Activated naive CD8-positive, alpha-beta T cell treated with anti-CD3 and anti-CD28 coated beads, Interleukin-2, amount 50 U/mL, for 16 hours (primary cell): ENCODE results near the gene VAT1L.

Source experiments
- DNase-seq: peaks from one replicate; pipeline ENCODE4 v3.0.0-alpha.2; 2020; ENCODE audit warnings: low read depth, low spot score

The VAT1L gene

GRCh38 chr16:77834635-77835540 is 46.5 kb downstream of the VAT1L start:
- no peak for DNase-seq

DNA sequence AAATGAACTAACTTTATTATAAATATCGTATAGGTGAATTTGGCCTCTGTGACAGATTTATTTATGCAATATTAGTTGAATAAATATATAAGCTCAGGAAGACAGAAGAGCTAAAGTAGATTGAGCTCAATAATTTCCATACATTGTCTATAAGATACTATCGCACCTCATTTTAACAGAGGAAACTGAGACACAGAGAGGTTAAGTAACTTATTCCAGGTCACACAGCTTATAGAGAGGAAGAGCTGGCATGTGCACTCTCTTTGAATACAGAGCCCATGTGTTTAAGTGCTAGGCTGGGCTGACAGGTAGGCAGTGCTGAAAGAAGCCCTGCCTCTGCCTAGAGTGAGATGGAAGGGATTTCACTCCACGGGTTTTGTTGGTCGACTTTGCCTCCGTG is 48.4 kb downstream of the VAT1L start:
- no peak for DNase-seq

DNA sequence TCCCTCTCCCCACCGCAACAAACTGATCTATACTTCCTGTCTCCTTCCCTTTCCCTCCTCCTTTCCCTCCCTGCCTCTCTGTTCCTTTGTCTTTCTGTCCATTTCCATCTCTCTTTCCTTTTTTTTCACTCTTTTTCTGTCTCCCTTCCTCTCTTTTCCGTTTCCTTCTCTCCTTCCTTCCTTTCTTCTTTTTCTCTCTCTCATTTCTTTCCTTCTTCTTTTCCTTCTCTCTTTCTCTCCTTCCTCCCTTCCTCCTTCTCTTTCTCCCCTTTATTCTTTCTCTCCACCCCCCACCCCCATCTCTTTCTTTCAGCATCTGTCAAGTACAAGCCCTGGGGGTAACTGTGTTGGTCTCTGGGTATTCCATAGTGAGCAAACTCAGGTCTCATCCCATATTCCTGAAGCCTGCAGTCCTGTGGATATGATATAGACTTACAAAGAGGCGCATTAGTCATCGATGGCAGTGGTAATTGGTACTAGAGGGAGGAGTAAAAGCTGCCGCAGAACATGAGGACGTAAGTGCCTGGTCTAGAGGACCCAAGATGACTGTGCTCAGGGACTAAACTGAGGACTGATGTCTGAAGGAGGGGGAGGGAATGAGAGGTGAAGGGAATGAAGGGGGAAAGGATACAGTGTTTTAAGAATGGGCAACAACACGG is 50.4 kb downstream of the VAT1L start:
- no peak for DNase-seq

DNA sequence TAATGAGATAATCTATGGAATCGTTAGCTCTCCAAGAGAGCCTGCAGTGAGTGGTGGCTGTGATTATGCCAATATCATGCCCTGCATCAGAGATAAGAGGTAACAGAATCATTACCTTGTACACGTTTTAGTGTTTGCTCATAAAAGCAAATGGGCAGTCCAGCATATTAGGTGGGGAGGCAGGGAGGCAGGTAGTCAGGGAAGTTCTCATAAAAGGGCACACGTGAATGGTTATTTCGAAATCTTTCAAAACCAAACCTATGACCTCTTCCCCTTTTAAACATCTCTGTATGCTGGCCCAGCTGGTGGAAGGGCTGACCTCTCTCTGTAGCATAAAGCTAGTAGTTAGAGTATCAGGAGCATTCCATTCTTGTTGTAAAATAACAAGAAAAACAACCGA is 51.7 kb downstream of the VAT1L start:
- no peak for DNase-seq

- DNase-seq: no peak
These were observed 52.5 kb downstream of the VAT1L start for GRCh38 chr16:77840673-77841501.

DNA sequence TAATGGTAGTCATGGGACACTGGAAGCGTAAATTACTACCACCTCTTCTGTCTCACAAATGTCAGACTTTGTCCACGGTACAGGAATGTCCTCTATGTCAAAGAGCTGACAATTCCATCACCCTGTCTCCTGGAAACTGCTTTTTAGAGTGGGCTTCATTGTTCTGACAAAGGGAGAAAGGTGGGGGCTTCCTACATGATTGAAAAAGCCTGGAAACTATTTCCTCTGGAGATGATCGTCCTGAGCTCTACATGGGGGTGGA is 53.1 kb downstream of the VAT1L start:
- no peak for DNase-seq

GRCh38 chr16:77842468-77842867 is 54.1 kb downstream of the VAT1L start:
- DNase-seq: no peak

GRCh38 chr16:77843405-77843804 is 55.0 kb downstream of the VAT1L start:
- no peak for DNase-seq

- no peak for DNase-seq
These were observed 56.4 kb downstream of the VAT1L start for GRCh38 chr16:77844801-77845200.

GRCh38 chr16:77849646-77850258 is 61.4 kb downstream of the VAT1L start:
- DNase-seq: no peak

- DNase-seq: no peak
These were observed 62.4 kb downstream of the VAT1L start for GRCh38 chr16:77850636-77851333.

- no peak for DNase-seq
These were observed 64.8 kb downstream of the VAT1L start for GRCh38 chr16:77853161-77853560.

DNA sequence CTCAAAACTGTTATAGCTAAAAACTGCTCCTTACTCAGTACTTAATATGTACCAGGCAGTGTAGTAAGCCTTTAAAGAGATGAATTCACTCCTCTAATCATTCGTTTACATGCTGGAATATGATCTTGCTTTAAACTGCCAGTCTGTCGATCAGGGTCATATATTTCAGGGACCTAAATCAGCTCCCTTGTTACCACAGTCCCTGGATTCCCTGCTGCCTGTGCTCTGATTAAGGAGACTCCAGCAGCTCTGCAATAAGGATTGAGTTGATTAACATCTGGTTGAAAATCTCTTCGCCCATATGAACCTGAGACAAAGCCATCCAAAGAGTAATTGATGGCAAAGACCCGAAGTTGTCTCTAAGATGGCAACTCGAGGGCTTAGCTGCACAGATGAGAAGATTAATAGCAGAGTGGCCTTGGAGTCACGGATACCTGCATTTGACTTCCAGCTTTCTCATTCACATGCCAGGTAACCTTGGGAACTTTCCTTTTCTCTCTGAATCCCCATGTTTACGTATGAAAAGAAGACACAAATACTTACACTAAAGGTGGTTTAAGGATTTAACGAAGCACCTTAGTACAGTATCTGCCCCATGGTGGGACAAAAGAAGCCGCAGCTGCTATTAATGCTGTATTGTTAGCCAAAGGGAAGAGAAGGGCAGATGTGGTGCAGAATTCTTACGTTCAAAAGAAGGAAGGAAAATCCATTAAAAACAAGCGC is 68.2 kb downstream of the VAT1L start:
- no peak for DNase-seq

- DNase-seq: no peak
These were observed 69.7 kb downstream of the VAT1L start for GRCh38 chr16:77858060-77858459.

GRCh38 chr16:77859493-77860232 is 71.3 kb downstream of the VAT1L start:
- no peak for DNase-seq

- DNase-seq: no peak
These were observed 72.6 kb downstream of the VAT1L start for GRCh38 chr16:77860953-77861352.

GRCh38 chr16:77863250-77863649 is 74.9 kb downstream of the VAT1L start:
- no peak for DNase-seq

GRCh38 chr16:77866752-77867151 is 78.4 kb downstream of the VAT1L start:
- DNase-seq: no peak

DNA sequence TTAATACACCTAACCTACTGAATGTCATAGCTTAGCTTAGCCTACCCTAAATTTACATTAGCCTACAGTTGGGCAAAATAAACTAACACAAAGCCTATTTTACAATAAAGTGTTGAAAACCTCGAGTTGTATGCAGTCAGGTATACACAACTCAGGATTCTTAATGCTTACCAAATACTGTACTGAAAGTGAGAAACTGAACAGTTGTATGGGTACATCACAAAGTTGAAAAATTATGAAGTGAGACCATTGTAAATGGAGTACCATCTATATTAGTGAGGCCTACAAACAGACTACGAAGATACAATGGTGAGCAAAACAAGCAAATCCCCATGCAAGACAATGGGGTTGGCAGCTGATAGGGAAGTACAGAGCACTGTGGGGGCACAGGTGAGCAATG is 79.7 kb downstream of the VAT1L start:
- DNase-seq: no peak

DNA sequence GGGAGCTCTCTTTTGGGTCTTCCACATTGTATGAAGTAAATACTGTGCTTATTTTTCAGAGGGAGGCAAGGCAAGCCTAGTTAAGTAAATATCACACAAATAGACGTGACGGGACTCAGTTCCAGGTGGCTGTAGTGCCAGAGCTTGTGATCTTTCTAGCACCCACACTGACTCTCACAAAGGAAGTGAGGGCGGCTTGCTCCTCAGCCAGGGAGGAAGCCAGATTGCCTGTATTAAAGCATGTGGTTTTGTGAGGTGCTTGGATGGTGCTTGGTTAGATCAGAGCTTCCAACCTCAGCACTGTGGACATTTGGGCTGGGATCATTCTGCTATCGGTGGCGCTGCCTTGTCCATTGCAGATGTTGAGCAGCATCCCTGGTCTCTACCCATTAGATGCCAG is 80.1 kb downstream of the VAT1L start:
- no peak for DNase-seq
